Dedifferentiated amniotic fluid mesenchymal stem cell (primary cell): Measurements from ENCODE around the gene ALDH1L1.
"Not testable (repeated sequence)": the region's sequence is repeated elsewhere in the genome, so short reads cannot be mapped to it uniquely, and the experiment has no call there.

Experiments
- DNase-seq: peaks from one replicate; pipeline ENCODE4 v3.0.0-alpha.2; 2016; ENCODE audit errors: extremely low spot score

ALDH1L1 gene

GRCh38 chr3:126083511-126083912 is 96.9 kb downstream of the ALDH1L1 start:
- no peak for DNase-seq

DNA sequence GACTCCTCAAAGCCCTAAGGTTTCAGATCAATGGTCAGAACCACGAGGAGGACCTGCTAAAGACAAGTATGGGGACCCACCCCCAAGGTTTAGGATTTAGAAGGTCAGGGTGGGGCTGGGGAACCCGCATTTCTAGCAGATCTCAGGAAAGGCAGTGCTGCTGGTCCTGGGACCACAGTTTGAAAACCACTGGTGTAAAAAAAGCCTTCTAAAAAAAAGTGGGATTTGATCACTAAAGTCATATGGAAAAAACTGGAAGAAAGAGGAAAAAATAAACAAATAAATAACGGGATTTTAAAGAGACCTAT is 97.3 kb downstream of the ALDH1L1 start:
- DNase-seq, result no peak

DNA sequence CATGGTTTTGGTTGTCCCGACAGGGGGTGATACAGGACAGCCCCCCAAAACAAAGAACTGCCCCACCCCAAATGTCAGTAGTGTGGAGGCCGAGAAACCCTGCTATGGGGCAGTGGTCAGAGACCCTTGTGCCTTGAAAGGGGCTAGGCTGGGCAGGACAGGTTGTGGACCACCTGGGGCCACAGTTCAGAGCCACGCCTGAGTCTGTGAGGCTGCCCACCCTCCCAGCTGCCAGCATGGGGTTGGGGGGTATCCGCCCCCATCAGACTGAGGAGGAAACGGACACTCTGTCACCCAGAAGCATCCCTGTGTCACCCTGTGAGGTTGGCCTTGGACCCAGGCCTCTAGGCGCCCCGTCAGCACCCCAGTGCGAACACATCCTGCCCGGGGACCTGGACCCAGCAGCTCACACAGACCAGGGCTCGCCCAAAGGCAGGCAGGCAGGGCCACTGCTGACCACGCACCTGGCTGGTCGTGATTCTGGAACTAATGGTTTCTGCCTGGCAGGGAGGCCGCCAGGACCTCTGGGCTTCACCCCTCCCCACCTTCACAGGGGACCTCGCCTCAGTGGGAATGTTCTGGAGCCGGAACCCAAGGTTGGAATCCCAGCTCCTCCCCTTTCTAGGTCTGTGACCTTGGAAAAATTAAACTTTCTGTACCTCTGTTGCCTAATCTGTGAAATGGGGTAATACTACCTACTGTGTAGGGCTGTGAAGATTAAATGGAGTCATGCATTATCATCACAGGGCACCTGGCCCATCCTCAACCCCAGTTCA is 97.8 kb downstream of the ALDH1L1 start:
- no peak for DNase-seq

GRCh38 chr3:126081618-126082361 is 98.6 kb downstream of the ALDH1L1 start:
- no peak for DNase-seq

DNA sequence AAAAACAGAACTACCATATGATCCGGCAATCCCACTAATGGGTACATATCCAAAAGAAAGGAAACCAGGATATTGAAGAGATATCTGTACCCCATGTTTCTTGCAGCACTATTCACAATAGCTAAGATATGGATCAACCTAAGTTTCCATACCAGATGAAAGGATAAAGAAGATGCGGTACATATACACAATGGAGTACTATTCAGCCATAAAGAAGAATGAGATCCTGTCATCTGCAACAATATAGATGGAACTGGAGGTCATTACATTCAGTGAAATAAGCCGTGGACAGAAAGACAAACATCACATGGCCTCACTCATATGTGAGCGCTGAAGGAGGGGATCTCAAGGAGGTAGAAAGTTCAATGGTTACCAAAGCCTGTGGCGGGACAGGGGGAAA is 99.4 kb downstream of the ALDH1L1 start:
- DNase-seq, result no peak

DNA sequence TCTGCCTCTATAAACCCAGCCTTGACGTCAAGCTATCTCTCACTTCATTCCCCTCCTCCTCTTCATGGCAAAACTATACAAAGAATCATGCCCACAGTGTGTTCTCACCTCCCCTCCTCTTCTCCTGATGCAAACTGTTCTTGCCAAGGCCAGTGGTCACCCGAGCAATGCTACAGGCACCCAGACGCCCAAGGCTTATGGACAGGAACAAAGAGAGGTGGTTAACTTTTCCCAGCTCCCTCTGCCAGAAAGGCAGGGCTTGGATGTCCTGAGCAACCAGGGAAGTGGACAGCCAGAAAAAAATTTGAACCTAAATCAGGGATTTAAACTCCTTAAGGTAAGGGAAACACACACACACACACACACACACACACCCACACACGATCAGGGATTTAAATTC is 101.5 kb downstream of the ALDH1L1 start:
- DNase-seq, result no peak

DNA sequence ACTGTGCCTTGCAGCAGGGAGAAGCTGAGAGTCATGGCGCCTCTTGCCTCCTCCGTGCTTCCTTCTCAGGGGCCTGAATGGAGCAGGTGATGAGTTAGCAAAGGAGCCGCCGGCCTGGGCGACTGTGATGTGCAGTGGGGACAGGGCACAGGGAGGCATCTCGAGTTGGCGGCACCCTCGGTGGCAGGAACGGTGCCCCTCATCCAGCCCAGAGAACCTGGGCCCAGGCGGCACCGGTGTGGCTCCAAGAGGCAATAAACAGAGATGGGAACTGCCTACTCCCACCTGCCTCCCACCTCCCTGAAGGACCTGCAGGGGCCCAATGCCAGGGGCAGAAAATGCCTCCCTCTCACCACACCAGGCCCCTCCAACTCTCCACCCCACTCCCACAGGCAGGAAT is 102.6 kb downstream of the ALDH1L1 start:
- no peak for DNase-seq

GRCh38 chr3:126076140-126076539 is 104.2 kb downstream of the ALDH1L1 start:
- DNase-seq, result no peak

- DNase-seq, result no peak
Measured at GRCh38 chr3:126070146-126070545, 110.2 kb downstream of the ALDH1L1 start.

- DNase-seq, result no peak
Measured at GRCh38 chr3:126067959-126068358, 112.4 kb downstream of the ALDH1L1 start.

DNA sequence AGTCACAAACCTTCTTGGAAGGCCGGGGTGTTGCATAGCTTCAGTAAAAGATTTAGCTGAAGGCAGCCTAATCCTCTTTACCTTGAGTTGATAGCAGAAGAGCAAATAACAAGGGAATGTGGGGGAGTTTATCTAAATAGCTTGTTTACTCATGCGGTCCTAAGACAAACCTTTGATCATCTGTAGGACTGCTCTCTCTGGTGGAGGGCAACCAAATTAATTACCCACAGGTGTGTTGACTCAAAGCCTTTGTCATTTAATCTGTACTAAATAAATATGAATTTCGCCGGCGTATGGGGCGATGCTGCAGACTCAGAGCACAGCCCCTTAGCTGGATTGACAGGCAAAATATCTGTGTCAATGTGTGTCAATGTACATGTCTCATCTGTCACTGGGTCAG is 113.7 kb downstream of the ALDH1L1 start:
- not testable (repeated sequence) for DNase-seq

DNA sequence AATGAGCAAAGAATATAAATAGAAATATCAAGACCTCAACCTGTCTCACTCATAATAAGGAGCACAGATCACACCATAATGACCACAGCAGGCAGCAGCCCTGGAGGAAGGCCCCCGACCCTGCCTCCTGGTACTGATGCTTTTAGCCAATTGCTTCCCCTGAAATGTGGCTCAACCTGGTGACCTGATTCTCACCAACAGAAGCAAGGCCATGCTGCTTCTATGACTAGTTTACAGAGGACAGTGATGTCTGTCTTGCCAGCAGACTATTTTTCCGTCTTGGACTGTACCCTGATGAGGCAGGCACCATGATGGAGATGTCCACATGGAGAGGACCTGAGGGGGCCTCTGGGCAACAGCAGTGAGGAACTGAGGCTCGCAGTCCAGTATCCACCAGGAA is 114.5 kb downstream of the ALDH1L1 start:
- no peak for DNase-seq

DNA sequence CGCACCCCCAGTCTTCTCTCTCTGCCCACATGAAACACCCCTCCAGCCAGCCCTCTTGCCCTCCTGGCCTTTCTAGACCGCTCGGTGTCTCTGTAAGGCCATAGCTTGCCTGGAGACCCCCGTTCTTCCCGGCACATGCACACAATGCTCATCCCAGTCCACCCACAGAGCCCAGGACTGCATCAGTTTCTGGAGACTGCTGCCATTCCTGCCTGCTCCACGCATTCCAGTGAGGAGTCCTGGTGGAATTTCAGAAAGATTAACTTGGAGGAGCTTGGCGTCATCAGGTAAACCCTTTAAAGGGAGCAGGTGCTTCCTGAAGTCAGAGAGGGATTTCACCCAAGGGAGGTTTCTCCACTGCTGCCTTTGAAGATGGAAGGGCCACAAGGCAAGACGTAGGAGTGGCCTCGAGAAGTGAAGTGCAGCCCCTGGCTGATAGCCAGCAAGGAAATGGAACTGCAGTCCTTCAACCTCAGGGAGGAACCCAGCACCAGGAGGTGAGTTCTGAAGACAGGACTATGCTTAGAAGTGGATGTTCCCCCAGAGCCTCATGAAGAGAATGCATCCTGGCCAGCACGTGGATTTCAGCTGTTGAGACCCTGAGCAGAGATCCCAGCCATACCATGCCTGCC is 115.6 kb downstream of the ALDH1L1 start:
- no peak for DNase-seq

DNA sequence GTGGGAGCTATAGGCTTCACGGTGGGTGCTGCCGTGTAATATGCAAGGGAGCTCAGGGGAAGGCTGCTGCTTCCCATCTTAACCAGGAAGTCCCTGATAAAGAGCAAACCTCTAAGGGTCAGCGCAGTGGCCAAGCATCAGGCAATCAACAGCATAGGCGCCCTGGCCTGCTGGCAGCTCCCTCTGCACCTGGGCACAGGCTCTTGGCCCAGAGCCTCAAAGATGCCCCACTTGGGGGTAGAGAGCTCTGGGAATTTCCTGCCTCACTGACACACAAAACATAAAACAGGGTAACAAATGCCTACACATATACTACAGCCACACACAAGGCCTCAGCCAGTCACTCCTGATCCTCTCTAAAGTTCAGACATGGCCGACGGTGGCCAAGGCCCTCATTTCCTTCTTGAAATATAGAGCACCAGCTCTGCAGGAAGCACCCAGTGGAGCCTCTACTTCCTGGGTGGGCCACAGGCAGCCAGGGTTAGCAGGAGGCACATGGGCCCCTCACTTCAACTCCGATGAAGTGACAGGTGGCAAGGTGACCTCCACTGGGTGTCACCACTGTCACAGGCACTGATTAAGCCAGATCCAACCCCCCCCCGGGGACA is 116.9 kb downstream of the ALDH1L1 start:
- no peak for DNase-seq

DNA sequence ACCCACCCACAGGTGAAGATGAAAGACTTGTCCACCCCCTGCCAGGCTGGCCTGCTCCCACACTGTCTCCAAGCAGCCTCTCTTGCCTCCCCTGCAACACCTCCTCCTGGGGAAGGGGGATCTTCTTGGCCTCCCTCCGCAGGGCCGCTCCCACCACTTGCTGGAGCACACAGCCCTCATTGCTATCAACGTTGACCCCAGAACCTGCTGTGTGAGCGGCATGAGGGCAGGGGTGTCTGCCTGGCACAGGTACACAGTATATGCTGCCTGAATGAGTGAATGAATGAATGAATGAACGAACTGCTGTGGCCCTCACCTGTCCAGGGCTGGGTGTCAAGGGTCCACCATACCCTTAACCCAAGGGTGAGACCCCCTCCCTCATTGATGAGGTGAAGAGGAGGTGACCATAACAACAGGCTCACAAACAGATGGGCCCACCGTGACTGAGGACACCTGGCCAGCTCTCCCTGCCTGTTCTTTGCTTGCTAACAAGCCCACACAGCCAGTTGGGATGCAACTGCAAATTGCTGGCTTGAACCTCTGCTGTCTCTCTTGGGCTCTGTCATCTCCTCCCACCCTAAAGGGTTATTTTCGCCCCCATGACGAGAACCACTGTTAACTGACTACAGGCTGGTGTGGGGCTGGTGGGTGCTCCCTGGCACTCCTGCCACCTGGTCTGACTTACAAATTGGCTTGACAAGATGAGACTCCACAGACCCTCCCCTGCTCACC is 118.9 kb downstream of the ALDH1L1 start:
- no peak for DNase-seq

DNA sequence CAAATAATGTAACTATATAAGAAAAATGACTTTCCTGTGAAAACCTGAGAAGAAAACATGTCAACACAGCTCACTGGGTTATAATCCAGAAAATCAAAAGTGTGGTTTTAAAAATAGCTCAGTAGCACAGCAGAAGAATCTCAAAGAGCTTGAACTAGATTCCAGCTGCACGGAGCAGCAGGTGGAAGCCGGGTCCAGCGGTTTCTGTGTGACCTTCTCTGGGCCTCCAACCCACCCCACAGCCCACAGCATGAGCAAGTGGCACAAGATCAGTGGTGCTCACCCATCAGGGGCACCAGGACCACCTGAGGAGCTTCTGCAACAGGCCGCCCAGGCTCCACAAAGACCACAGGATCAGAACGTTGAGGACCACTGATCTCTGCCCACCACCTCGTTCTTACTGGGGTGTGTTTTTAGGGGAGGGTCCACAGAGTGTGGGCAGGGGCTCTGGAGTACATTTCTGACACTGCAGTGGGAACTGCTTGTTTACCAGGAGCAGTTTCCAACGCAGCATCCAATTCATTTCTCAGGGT is 119.7 kb downstream of the ALDH1L1 start:
- DNase-seq, result no peak

GRCh38 chr3:126058666-126059065 is 121.7 kb downstream of the ALDH1L1 start:
- DNase-seq, result no peak

GRCh38 chr3:126057936-126058335 is 122.5 kb downstream of the ALDH1L1 start:
- no peak for DNase-seq

DNA sequence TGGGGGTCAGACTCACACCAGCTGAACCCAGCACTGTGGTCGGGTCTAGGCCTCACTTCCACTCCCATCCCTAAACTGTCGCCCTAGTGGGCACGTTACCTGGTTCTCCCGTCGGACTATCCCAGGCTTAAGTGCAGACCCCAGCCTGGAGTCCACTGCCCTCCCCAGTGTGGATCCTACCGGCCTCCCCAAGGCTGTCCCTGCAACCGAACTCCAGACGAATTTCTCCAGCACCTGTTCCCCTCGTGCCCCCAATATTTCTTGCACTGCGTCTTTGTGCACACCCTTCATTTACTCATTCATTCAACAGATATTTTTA is 122.9 kb downstream of the ALDH1L1 start:
- DNase-seq, result no peak

GRCh38 chr3:126056681-126057500 is 123.5 kb downstream of the ALDH1L1 start:
- DNase-seq, result no peak

- no peak for DNase-seq
Measured at GRCh38 chr3:126056088-126056487, 124.3 kb downstream of the ALDH1L1 start.
